IPS-20b (cell line): ENCODE results near the gene TMEM234.
A peak's percentile ranks its signal among the peaks of the same experiment; 100 is the strongest.

Experiments used
- H3K27ac ChIP-seq: one replicate; pipeline ENCODE4 v1.5.1; 2013; ENCODE audit warnings: low read length
- H3K27me3 ChIP-seq: 2 replicates; pipeline ENCODE4 v1.6.1; 2013; ENCODE audit warnings: mild to moderate bottlenecking, low read length, inconsistent platforms; ENCODE audit not compliant: insufficient read depth
- H3K36me3 ChIP-seq: 2 replicates; pipeline ENCODE4 v1.6.1; 2013; ENCODE audit warnings: low read depth, mild to moderate bottlenecking, inconsistent platforms, low read length, moderate library complexity; ENCODE audit not compliant: insufficient read depth
- H3K4me1 ChIP-seq: 2 replicates; pipeline ENCODE4 v1.6.1; 2013; ENCODE audit warnings: mild to moderate bottlenecking, control low read depth, inconsistent platforms, low read length, moderate library complexity; ENCODE audit not compliant: insufficient read depth
- H3K4me3 ChIP-seq: 2 replicates; pipeline ENCODE4 v1.5.1; 2013; ENCODE audit warnings: mild to moderate bottlenecking, low read length, inconsistent platforms
- H3K9ac ChIP-seq: 2 replicates; pipeline ENCODE4 v1.6.1; 2013; ENCODE audit warnings: low read depth, mild to moderate bottlenecking, inconsistent platforms, low read length, moderate library complexity
- H3K9me3 ChIP-seq: 2 replicates; pipeline ENCODE4 v1.6.1; 2013; ENCODE audit warnings: mild to moderate bottlenecking, low read depth, low read length, inconsistent platforms; ENCODE audit not compliant: insufficient read depth

The TMEM234 gene

DNA sequence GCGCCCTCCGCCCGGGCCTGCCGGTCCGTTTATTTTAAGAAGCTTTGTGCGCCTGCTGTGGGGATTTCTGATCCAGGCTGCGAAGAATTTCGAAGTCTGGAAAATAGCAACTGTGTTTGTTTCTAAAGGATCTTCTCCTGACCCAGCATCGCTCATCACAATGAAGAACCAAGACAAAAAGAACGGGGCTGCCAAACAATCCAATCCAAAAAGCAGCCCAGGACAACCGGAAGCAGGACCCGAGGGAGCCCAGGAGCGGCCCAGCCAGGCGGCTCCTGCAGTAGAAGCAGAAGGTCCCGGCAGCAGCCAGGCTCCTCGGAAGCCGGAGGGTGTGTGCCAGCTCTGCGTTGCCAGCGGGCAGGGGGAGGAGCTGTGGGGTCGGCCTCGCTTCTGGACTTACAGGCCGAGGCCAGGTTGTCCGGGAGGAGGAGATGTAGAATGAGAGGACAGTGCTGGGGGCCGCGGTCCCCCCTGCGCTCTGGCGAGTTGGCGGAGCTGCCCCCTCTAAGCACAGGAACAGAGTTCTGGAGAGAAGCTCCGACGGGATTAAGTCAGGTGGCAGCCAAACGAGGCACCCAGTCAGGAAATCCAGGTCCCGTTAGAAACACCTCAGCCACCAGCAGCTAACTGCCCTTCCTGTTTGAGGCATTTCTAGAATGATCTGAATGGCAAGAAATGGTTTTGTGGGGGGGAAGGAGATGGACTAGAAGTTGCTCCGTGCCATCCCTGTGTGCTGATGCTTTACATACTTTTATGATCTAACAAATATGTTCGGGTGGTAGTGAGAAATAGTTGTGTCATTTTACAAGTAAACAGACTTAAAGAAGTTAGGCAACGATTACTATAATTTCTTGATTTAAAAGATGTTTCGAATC is 41.7 kb downstream of the TMEM234 start:
- H3K4me3 ChIP-seq = peak overlapping the region; percentile 92
- peak overlapping the region; percentile 94 for H3K9ac ChIP-seq
- H3K4me1 ChIP-seq = peaks cover 17% of the 10 kb centered on the region
- H3K27me3 ChIP-seq = no peaks in the 10 kb centered on the region
- peak overlapping the region; percentile 82 for H3K27ac ChIP-seq
- no peaks in the 10 kb centered on the region for H3K9me3 ChIP-seq
- H3K36me3 ChIP-seq = peaks cover 42% of the 10 kb centered on the region

DNA sequence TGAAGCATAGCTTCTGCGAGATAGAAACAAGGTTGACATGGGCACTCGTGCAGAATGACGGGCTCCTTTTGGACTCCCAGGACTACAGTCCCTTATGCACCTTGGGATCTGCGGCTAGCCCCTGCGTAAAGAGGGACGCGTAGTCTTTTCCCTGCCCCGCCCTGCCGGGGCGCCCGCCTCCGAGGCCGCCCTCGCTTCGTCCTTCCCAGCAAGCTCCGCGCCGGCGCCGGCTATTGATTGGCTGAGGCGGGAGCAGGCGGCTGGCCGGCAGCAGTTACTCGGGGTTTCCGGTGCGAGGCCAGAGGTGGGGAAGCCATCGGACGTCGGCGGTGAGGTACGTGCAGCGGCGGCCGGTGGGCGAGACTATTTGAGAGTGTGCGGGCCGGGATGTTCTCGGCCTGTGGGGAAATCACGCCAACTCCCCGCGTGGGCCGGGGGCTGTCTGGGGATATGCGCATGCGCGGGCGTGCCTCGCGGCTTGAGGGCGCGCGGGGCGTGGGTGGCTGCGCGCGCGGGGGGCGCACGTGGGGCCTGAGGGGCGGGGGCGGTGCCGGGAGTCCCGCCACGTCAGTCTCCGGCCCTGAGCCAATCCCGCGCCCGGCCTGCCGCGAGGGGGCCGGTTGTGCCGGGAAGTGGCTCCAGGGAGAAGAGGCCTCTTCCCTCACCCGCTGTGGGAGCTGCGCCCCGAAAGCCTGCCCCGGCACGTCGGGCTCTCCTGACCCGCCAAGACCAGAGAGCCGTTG is 42.5 kb downstream of the TMEM234 start, which contains the start of gene TXLNA:
Gene TXLNA (plus strand): TSS at position 233 of the 743 bp plus-strand sequence. CDS start 671 bp downstream, outside the sequence.
- Histone ChIP-seq H3K36me3 (peaks cover 38% of the 10 kb centered on the region), H3K9ac (peak within 1 kb of the TSS; percentile 94), H3K27ac (peak within 1 kb of the TSS; percentile 82), H3K4me1 (peaks cover 17% of the 10 kb centered on the region), H3K27me3 (no peaks in the 10 kb centered on the region), H3K9me3 (no peaks in the 10 kb centered on the region), H3K4me3 (peak within 1 kb of the TSS; percentile 92)

DNA sequence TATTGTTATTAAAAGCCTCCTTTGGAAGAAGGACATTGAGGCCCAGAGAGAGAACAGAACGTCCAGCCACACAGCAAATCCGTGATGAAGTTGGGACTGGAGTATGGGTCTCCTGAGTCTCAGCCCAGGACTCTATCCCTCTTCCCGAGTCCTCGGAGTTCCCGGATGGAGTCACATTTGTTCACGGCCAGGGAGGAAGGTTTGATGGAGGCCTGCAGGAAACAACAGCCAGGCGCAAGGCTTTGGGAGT is 43.0 kb downstream of the TMEM234 start:
- no peaks in the 10 kb centered on the region for H3K27me3 ChIP-seq
- H3K4me1 ChIP-seq = peaks cover 17% of the 10 kb centered on the region
- peak overlapping the region; percentile 94; the same call in 1 of the 2 replicates for H3K9ac ChIP-seq

DNA sequence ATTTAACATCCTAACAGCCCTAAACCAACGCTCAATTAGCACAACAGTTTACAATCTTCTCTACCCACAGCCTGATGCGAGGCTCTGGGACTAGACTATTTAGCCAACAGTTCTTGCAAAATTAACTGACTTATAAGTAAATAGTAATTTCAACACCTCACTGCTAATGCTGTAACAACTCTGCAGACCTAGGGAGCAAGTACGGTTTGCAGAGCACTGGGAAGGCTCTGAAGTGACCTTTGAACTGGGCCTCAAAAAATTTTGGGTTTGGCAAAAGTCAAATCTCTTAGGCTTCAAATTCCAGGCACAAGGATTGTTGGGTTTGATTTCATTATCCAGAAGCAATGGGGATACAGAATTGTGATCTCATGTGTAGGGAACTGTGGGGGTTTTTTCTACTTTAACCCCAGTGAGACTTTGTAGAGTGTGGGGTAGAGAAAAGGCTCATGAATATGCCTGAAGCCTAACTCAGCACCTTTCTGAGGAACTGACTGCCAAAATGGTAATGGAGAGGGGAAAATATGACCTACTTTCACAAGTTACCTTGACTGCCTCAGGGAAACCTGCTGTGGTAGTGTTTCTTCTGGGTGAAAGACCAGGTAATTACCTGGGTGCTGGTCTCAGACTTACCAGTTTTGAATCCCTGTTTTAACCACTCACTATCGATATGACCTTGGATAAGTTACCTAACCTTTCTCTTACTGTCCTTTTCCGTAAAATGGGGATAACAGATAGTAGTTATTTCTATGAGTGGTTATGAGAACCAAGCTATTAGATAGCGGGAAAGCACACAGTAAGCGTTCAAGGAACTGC is 43.6 kb downstream of the TMEM234 start:
- peaks cover 17% of the 10 kb centered on the region for H3K4me1 ChIP-seq
- H3K27me3 ChIP-seq = no peaks in the 10 kb centered on the region
- H3K27ac ChIP-seq = peak overlapping the region; percentile 50
- H3K36me3 ChIP-seq = peaks cover 37% of the 10 kb centered on the region
- peak overlapping the region; percentile 94; the same call in 1 of the 2 replicates for H3K9ac ChIP-seq
- no peaks in the 10 kb centered on the region for H3K9me3 ChIP-seq
- peak overlapping the region; percentile 92 for H3K4me3 ChIP-seq

More for the DNA sequence above, 43.0 kb downstream of the TMEM234 start:
- Histone ChIP-seq H3K27ac (peak overlapping the region; percentile 50), H3K9me3 (no peaks in the 10 kb centered on the region), H3K4me3 (peak overlapping the region; percentile 92), H3K36me3 (peaks cover 38% of the 10 kb centered on the region)

DNA sequence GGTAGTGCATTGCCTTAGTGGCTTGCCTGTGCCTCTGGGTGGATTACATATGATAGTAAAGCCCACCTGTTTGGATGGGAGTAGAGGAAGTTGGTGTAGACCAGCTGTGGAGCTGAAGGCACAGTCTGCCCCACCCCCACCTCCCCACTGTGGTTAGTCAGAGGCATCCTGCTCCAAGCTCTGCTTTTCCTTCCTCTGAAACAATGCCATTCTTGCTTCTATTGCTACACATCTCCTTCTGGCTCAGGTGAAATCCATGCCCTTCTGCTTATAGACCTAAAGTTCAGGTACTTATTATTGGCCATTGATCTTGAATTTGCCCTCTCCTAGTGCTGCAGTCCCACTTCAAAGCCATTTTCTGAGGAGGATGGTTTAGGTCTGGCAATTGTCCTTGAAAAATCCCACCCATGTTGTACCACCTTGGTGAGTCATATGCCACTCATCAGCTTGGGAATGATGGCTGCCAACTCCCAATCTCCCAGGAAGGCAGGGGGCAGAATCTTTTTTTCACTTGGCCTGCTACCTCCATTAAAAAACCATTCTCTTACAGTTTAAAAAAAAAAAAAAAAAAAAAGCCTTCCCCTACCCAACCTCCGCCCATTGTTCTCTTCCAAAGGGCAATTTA is 49.4 kb downstream of the TMEM234 start:
- Histone ChIP-seq H3K9me3 (no peaks in the 10 kb centered on the region), H3K27me3 (no peaks in the 10 kb centered on the region), H3K36me3 (peaks cover 64% of the 10 kb centered on the region), H3K4me1 (0 out of 2 replicates have a peak, but pooled peaks cover 1% of the 10 kb centered on the region), H3K4me3 (no peak overlapping the region), H3K27ac (no peak overlapping the region), H3K9ac (no peak overlapping the region)

DNA sequence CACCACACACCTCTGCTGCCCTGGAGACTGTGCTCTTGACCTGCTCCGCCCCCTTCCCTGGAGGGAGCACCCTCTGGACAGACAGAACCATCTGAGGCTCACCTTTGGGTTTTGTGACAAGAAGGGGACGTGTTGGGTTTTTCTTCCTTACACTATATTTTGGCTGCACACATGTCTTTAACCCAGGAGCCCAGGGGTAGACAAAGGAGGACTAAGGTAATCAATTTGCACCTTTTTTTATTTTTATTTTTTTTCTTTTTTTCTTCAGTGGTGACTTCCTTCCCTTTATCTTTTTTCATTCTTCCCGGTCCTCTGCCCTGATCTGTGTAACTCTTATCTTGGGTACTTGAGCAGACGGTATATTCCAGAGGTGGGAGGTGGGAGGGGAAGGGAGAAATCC is 51.2 kb downstream of the TMEM234 start:
- Histone ChIP-seq H3K27ac (no peak overlapping the region), H3K9ac (no peak overlapping the region), H3K36me3 (peaks cover 77% of the 10 kb centered on the region), H3K27me3 (no peaks in the 10 kb centered on the region), H3K9me3 (no peaks in the 10 kb centered on the region), H3K4me1 (no peaks in the 10 kb centered on the region), H3K4me3 (no peak overlapping the region)
